Right forelimb (tissue), 1 donor: Measurements from ENCODE around the gene PKM.

Source experiments
- DNase-seq: peaks from one replicate; pipeline ENCODE4 v3.0.0-alpha.2; 2018

Gene PKM

GRCh38 chr15:72153269-72154000 lies 77.6 kb downstream of the PKM start:
- no peak for DNase-seq
